Tibial nerve (tissue), 4 donors: ENCODE data around the gene EPHA7. TPM values are rescaled to one million over a fixed set of nuclear protein-coding genes. Genes with fewer than 3 reads are reported as not detected.

ENCODE experiments used
- DNase-seq, 2 donors: peaks; one replicate each; pipeline ENCODE4 v3.0.0-alpha.2; 2019; ENCODE audit warnings: low spot score in 2 of 2
- H3K27ac ChIP-seq, 4 donors: fragments of 200-600 bp; sonication (generic) in 3 of 4; one replicate each; pipeline ENCODE4 v1.5.1; 2017 to 2019; ENCODE audit warnings: mild to moderate bottlenecking in 1 of 4
- H3K27me3 ChIP-seq, 2 donors: fragments of 200-600 bp; sonication (generic) in 1 of 2; one replicate each; pipeline versions ENCODE4 v1.5.1 to v1.6.0; 2017 to 2019
- H3K36me3 ChIP-seq, 3 donors: fragments of 200-600 bp; sonication (generic); one replicate each; pipeline ENCODE4 v1.5.1; 2018 to 2019
- H3K4me1 ChIP-seq, 4 donors: fragments of 200-600 bp; sonication (generic) in 3 of 4; one replicate each; pipeline ENCODE4 v1.5.1; 2017 to 2019
- H3K4me3 ChIP-seq, 4 donors: fragments of 200-600 bp; sonication (generic) in 3 of 4; one replicate each; pipeline ENCODE4 v1.5.1; 2017 to 2019; ENCODE audit warnings: mild to moderate bottlenecking in 1 of 4, moderate library complexity in 1 of 4
- H3K9me3 ChIP-seq, 4 donors: fragments of 200-600 bp; sonication (generic) in 3 of 4; one replicate each; pipeline ENCODE4 v1.5.1; 2017 to 2019
- EP300 ChIP-seq, 2 donors: sonication (generic); formaldehyde crosslinking; IDR thresholded peaks; one replicate each; pipeline ENCODE4 v1.6.1; 2017; ENCODE audit warnings: antibody characterized with exemption in 2 of 2, mild to moderate bottlenecking in 1 of 2
- POLR2A ChIP-seq, 2 donors: fragments of 450-650 bp; IDR thresholded peaks; one replicate each; pipeline ENCODE4 v1.6.1; 2017; ENCODE audit warnings: antibody characterized with exemption in 2 of 2, mild to moderate bottlenecking in 2 of 2, moderate library complexity in 2 of 2
- WGBS, 2 donors: methylation state at CpG; one replicate each; pipeline ENCODE4 v1.1.5; 2018; 5-methylcytosine and 5-hydroxymethylcytosine counted together
- total RNA-seq, 4 donors: library from RNA; depleted of rRNA; stranded (reverse); fragments of >200 nt; gene quantifications; one replicate each; pipeline ENCODE4 v1.1.0, GENCODE V29; 2016
- TF ChIP-seq, protein P1 (sequence below), 5 experiments: fragments of 200-600 bp in 3 of 5; fragments of 450-650 bp in 2 of 5; sonication (generic) in 3 of 5; IDR thresholded peaks; one replicate each; pipeline ENCODE4 v1.5.1; 2016 to 2019; ENCODE audit warnings: antibody characterized with exemption in 5 of 5, mild to moderate bottlenecking in 3 of 5, moderate library complexity in 2 of 5

Gene EPHA7
- total RNA-seq, 4 donors from 2014 or later: 0.60 to 2.0 (median 1.7) TPM

GRCh38 chr6:93344333-93344835 is 75.0 kb downstream of the EPHA7 start:
- no peaks in the 10 kb centered on the region for H3K27me3 ChIP-seq
- no peak overlapping the region for H3K27ac ChIP-seq
- TF ChIP-seq, protein P1, sequence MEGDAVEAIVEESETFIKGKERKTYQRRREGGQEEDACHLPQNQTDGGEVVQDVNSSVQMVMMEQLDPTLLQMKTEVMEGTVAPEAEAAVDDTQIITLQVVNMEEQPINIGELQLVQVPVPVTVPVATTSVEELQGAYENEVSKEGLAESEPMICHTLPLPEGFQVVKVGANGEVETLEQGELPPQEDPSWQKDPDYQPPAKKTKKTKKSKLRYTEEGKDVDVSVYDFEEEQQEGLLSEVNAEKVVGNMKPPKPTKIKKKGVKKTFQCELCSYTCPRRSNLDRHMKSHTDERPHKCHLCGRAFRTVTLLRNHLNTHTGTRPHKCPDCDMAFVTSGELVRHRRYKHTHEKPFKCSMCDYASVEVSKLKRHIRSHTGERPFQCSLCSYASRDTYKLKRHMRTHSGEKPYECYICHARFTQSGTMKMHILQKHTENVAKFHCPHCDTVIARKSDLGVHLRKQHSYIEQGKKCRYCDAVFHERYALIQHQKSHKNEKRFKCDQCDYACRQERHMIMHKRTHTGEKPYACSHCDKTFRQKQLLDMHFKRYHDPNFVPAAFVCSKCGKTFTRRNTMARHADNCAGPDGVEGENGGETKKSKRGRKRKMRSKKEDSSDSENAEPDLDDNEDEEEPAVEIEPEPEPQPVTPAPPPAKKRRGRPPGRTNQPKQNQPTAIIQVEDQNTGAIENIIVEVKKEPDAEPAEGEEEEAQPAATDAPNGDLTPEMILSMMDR (IDR thresholded peaks at IDR 0.05): no peak
- TF ChIP-seq POLR2A (IDR thresholded peaks at IDR 0.05) (no peak), EP300 (IDR thresholded peaks at IDR 0.05) (no peak)
- 87 to 95% methylated on average over 1 of the region's 1 CpG for WGBS, 2 donors
- H3K9me3 ChIP-seq: no peaks in the 10 kb centered on the region
- H3K36me3 ChIP-seq: no peaks in the 10 kb centered on the region
- H3K4me1 ChIP-seq: no peaks in the 10 kb centered on the region
- DNase-seq: no peak
- H3K4me3 ChIP-seq: no peak overlapping the region

- WGBS, 2 donors: 67 to 77% methylated on average over 2 of the region's 2 CpGs
- Histone ChIP-seq H3K9me3 (no peaks in the 10 kb centered on the region), H3K27me3 (no peaks in the 10 kb centered on the region), H3K4me3 (no peak overlapping the region), H3K27ac (no peak overlapping the region), H3K4me1 (no peaks in the 10 kb centered on the region), H3K36me3 (no peaks in the 10 kb centered on the region)
- TF ChIP-seq, protein P1 (IDR thresholded peaks at IDR 0.05): no peak
- DNase-seq: no peak
Observed at GRCh38 chr6:93343476-93343875, 75.9 kb downstream of the EPHA7 start.

DNA sequence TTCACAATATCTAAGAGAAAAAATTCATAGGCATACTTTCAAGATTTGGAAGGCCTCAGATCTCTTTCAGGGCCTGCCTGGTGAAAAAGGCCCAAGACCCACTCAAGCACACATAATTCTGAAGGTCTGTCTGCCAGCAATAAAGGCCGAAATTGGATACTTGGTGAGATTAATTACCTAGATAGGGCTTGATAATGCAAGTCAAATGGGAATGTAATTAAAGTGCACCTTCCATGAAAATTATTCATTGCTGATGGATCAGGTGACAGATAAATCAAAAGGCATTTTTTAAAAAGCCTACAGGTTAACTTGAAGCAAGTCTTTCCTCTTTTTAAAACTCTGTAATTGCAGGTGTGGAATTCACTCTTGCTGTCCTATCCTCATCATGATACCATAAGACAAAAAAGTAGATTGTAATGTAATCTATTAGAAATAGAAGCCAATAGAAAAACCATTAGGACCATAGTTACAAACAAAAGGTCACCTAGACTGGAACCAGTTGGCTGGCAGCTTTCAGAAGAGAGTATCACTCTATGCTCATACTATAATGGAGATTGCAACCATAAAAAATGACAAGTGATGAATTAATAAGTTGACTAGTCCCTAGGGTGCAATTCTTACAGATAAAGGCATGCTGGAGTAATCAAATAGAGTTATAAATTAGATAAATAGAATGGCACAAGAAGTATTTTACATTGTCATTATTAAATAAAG is 77.3 kb downstream of the EPHA7 start:
- no peak overlapping the region for H3K27ac ChIP-seq
- 48 to 97% methylated on average over 1 of the region's 1 CpG for WGBS, 2 donors
- DNase-seq: no peak
- H3K4me3 ChIP-seq: no peak overlapping the region
- H3K9me3 ChIP-seq: no peaks in the 10 kb centered on the region
- TF ChIP-seq POLR2A (IDR thresholded peaks at IDR 0.05) (no peak), EP300 (IDR thresholded peaks at IDR 0.05) (no peak)
- TF ChIP-seq, protein P1 (IDR thresholded peaks at IDR 0.05): no peak
- H3K27me3 ChIP-seq: no peaks in the 10 kb centered on the region
- H3K36me3 ChIP-seq: no peaks in the 10 kb centered on the region
- H3K4me1 ChIP-seq: no peaks in the 10 kb centered on the region

DNA sequence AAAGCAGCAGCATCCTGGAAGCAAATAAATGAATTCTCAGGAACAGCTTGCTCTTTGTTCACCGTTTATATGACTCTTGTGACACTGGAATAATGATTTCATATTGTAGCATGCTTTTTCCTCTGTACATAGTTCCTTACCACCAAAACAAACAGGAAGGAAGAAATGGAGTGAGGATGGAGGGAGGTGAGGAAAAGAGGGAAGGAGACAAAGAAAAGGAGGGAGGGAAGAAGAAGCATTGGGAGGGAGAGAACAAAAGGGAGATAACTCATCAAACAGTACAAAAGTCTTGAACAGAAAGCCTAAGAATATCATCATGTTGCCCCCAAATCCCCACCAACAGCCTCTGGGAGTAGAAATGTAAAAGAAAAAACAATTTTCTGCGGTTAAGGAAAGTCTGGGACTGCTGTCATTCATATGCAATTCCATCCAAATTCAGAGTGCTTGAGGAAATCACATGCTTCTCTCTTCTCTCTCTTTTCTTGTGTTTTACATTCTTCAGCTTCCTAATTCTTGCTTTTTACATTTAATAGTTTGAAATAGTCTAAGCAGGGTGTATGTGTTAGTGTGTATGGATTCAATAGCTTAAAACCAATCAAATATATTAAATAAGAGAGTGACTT is 81.5 kb downstream of the EPHA7 start:
- whole genome bisulfite sequencing, 2 donors: 32 to 40% methylated on average over 2 of the region's 2 CpGs
- H3K4me1 ChIP-seq: no peaks in the 10 kb centered on the region
- no peak for TF ChIP-seq POLR2A (IDR thresholded peaks at IDR 0.05)
- H3K36me3 ChIP-seq: no peaks in the 10 kb centered on the region
- no peak for DNase-seq
- no peak overlapping the region for H3K4me3 ChIP-seq
- peaks cover 0 to 5% (median 0%) of the 10 kb centered on the region in 4 donors for H3K9me3 ChIP-seq
- no peaks in the 10 kb centered on the region for H3K27me3 ChIP-seq
- H3K27ac ChIP-seq: no peak overlapping the region

DNA sequence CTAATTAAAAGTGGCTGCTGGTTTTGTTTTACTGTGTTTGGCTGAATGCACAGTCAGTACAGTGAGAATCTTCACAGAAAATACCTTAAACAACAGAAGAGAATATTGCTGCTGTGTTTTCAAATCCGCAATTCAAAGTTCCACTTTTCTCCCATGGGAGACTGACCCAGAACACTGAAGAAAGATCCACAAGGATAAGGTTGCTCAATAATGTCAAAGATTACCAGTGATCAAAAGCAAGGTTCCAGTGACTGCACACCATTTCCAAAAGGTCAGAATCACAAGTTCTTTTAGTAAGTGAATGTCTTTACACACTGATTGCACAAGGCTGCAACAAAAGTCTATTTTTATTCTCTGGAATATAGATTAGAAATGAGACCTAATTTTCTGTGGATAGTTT is 82.3 kb downstream of the EPHA7 start:
- 81% methylated on average over 1 of the region's 1 CpG for WGBS, 2 donors
- Histone ChIP-seq H3K4me1 (no peaks in the 10 kb centered on the region), H3K27ac (no peak overlapping the region), H3K4me3 (no peak overlapping the region), H3K9me3 (peaks cover 0 to 5% (median 0%) of the 10 kb centered on the region in 4 donors), H3K27me3 (no peaks in the 10 kb centered on the region), H3K36me3 (no peaks in the 10 kb centered on the region)
- no peak for DNase-seq
- TF ChIP-seq, protein P1 (IDR thresholded peaks at IDR 0.05): no peak
- no peak for TF ChIP-seq EP300 (IDR thresholded peaks at IDR 0.05)
- no peak for TF ChIP-seq POLR2A (IDR thresholded peaks at IDR 0.05)
